GM12878 (cell line): ENCODE data around the gene CCL16. TPM values are rescaled to one million over a fixed set of nuclear protein-coding genes. Genes with fewer than 3 reads are reported as not detected.

Experiments used
- ASH2L ChIP-seq: fragments of 300-600, 200-600 bp; sonication (generic); IDR thresholded peaks from 2 replicates; pipeline ENCODE4 v1.6.1; 2017; ENCODE audit warnings: low read depth, mild to moderate bottlenecking, borderline replicate concordance
- BMI1 ChIP-seq: fragments of 450-650 bp; IDR thresholded peaks from 2 replicates; pipeline ENCODE4 v1.6.1; 2016; ENCODE audit warnings: mild to moderate bottlenecking, moderate library complexity, borderline replicate concordance
- CBX5 ChIP-seq: sonication (generic); IDR thresholded peaks from 2 replicates; pipeline ENCODE4 v1.6.1; 2016; ENCODE audit warnings: low read depth, moderate library complexity, mild to moderate bottlenecking, inconsistent platforms
- CHD2 ChIP-seq: IDR thresholded peaks from 2 replicates; pipeline ENCODE4 v1.6.1; 2011; ENCODE audit warnings: low read depth, low read length, improper control_type of control experiment, borderline replicate concordance
- FOXK2 ChIP-seq: fragments of 450-650 bp; IDR thresholded peaks from 2 replicates; pipeline ENCODE4 v1.6.1; 2017; ENCODE audit warnings: mild to moderate bottlenecking, moderate library complexity
- HDAC6 ChIP-seq: fragments of 200-600 bp; sonication (generic); IDR thresholded peaks from one replicate; pipeline ENCODE4 v1.8.0; 2017; ENCODE audit warnings: antibody characterized with exemption; ENCODE audit not compliant: unreplicated experiment
- LARP7 ChIP-seq: fragments of 450-650 bp; IDR thresholded peaks from 2 replicates; pipeline ENCODE4 v1.6.1; 2017; ENCODE audit warnings: mild to moderate bottlenecking
- MYC ChIP-seq: IDR thresholded peaks from 2 replicates; pipeline ENCODE4 v1.6.1; 2011; ENCODE audit warnings: mild to moderate bottlenecking, low read length, moderate library complexity, inconsistent platforms; ENCODE audit not compliant: insufficient read depth, insufficient replicate concordance, insufficient read length, severe bottlenecking
- NFIC ChIP-seq: IDR thresholded peaks from 2 replicates; pipeline ENCODE4 v1.6.1; 2012; ENCODE audit warnings: low read depth, mild to moderate bottlenecking, inconsistent platforms, low read length, moderate library complexity
- NRF1 ChIP-seq: conservative IDR thresholded peaks from 2 replicates; pipeline ENCODE4 v1.6.1; 2011; ENCODE audit warnings: mild to moderate bottlenecking, low read depth, low read length, improper control_type of control experiment
- RB1 ChIP-seq: fragments of 450-650 bp; formaldehyde crosslinking; IDR thresholded peaks from 2 replicates; pipeline ENCODE4 v1.6.1; 2017; ENCODE audit warnings: mild to moderate bottlenecking, borderline replicate concordance
- TCF12 ChIP-seq: IDR thresholded peaks from 2 replicates; pipeline ENCODE4 v1.6.1; 2011; ENCODE audit warnings: low read depth, mild to moderate bottlenecking, low read length
- ZNF207 ChIP-seq: fragments of 450-650 bp; IDR thresholded peaks from 2 replicates; pipeline ENCODE4 v1.6.1; 2014; ENCODE audit warnings: antibody characterized with exemption, mild to moderate bottlenecking, borderline replicate concordance
- ZNF217 ChIP-seq: fragments of 450-650 bp; IDR thresholded peaks from 2 replicates; pipeline ENCODE4 v1.6.1; 2017; ENCODE audit warnings: antibody characterized with exemption, mild to moderate bottlenecking
- ZNF622 ChIP-seq: fragments of 450-650 bp; IDR thresholded peaks from 2 replicates; pipeline ENCODE4 v1.6.1; 2017; ENCODE audit warnings: mild to moderate bottlenecking, inconsistent platforms
- polyA plus RNA-seq, 11 experiments: library from polyadenylated mRNA; depleted of rRNA in 4 of 11; unstranded in 6 of 11; stranded (reverse) in 5 of 11; fragments of >200 nt; fragmentation: Nextera tagmentation in 4 of 11; fragmentation: Illumina TruSeq in 1 of 11; extraction: Ambion mirVana in 4 of 11; extraction: Trizol in 1 of 11; gene quantifications; 1 replicate in 1 of 11; 2 replicates in 10 of 11; pipeline versions ENCODE4 v1.2.1 to v1.2.3, GENCODE V29; 2011 to 2016; ENCODE audit warnings: inconsistent platforms in 2 of 11, missing spikeins in 2 of 11, low read depth in 1 of 11
- total RNA-seq, 4 experiments: library from RNA; depleted of rRNA in 3 of 4; stranded (reverse); fragments of >200 nt in 3 of 4; fragmentation: Illumina TruSeq in 1 of 4; extraction: Trizol in 1 of 4; gene quantifications; 2 replicates each; pipeline versions ENCODE4 v1.2.1 to v1.2.3, GENCODE V29; 2013 to 2021
- TF ChIP-seq, protein P1 (sequence below): IDR thresholded peaks from 2 replicates; pipeline ENCODE4 v1.6.1; 2011; ENCODE audit warnings: low read depth, mild to moderate bottlenecking, low read length, moderate library complexity, borderline replicate concordance; ENCODE audit errors: extremely low read depth
- TF ChIP-seq, protein P2 (sequence below): fragments of 450-650 bp; IDR thresholded peaks from 2 replicates; pipeline ENCODE4 v1.6.1; 2018; ENCODE audit warnings: mild to moderate bottlenecking, low read depth, moderate library complexity; ENCODE audit not compliant: partially characterized antibody
- TF ChIP-seq, protein P3 (sequence below): fragments of 150-350 bp; IDR thresholded peaks from 2 replicates; pipeline ENCODE4 v1.6.1; 2016; ENCODE audit warnings: low read depth, low read length
- TF ChIP-seq, protein P4 (sequence below): IDR thresholded peaks from 2 replicates; pipeline ENCODE4 v1.6.1; 2012; ENCODE audit warnings: low read depth, low read length, improper control_type of control experiment
- TF ChIP-seq, protein P5 (sequence below): fragments of 450-650 bp; formaldehyde crosslinking; IDR thresholded peaks from 2 replicates; pipeline ENCODE4 v1.4.0; 2022; ENCODE audit warnings: mild to moderate bottlenecking, moderate library complexity

The CCL16 gene
- total and polyA plus RNA-seq, 10 of the 15 experiments (the other 5 are each of a cell fraction or from before 2014, with no cell fraction given), result not detected

DNA sequence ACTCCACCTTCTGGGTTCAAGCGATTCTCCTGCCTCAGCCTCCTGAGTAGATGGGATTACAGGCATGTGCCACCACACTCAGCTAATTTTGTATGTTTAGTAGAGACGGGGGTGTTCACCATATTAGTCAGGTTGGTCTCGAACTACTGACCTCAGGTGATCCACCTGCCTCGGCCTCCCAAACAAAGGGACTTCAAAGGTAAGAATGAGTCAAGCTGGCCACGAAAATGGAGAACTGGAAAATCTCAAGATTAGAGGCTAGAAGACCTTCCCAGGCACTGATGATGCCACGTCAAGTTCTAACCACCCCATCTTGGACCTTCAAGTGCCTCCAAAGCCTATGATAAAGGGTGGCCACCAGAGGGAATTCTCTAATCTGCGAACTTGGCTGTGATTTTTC, 21.3 kb upstream of the CCL16 start (continued):
- TF ChIP-seq, protein P1, sequence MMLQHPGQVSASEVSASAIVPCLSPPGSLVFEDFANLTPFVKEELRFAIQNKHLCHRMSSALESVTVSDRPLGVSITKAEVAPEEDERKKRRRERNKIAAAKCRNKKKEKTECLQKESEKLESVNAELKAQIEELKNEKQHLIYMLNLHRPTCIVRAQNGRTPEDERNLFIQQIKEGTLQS, result no peak
- TF ChIP-seq LARP7 (no peak), NFIC (peak; percentile 85; the same call in 1 of the 2 replicates), TCF12 (peak; percentile 84), MYC (no peak), FOXK2 (no peak), ZNF207 (no peak), NRF1 (no peak), ZNF622 (no peak), ASH2L (no peak), CHD2 (no peak), ZNF217 (no peak), BMI1 (no peak; the same call in 1 of the 2 replicates), CBX5 (no peak), HDAC6 (no peak), RB1 (no peak)
- TF ChIP-seq, protein P2, sequence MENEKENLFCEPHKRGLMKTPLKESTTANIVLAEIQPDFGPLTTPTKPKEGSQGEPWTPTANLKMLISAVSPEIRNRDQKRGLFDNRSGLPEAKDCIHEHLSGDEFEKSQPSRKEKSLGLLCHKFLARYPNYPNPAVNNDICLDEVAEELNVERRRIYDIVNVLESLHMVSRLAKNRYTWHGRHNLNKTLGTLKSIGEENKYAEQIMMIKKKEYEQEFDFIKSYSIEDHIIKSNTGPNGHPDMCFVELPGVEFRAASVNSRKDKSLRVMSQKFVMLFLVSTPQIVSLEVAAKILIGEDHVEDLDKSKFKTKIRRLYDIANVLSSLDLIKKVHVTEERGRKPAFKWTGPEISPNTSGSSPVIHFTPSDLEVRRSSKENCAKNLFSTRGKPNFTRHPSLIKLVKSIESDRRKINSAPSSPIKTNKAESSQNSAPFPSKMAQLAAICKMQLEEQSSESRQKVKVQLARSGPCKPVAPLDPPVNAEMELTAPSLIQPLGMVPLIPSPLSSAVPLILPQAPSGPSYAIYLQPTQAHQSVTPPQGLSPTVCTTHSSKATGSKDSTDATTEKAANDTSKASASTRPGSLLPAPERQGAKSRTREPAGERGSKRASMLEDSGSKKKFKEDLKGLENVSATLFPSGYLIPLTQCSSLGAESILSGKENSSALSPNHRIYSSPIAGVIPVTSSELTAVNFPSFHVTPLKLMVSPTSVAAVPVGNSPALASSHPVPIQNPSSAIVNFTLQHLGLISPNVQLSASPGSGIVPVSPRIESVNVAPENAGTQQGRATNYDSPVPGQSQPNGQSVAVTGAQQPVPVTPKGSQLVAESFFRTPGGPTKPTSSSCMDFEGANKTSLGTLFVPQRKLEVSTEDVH, result no peak
- TF ChIP-seq, protein P3, sequence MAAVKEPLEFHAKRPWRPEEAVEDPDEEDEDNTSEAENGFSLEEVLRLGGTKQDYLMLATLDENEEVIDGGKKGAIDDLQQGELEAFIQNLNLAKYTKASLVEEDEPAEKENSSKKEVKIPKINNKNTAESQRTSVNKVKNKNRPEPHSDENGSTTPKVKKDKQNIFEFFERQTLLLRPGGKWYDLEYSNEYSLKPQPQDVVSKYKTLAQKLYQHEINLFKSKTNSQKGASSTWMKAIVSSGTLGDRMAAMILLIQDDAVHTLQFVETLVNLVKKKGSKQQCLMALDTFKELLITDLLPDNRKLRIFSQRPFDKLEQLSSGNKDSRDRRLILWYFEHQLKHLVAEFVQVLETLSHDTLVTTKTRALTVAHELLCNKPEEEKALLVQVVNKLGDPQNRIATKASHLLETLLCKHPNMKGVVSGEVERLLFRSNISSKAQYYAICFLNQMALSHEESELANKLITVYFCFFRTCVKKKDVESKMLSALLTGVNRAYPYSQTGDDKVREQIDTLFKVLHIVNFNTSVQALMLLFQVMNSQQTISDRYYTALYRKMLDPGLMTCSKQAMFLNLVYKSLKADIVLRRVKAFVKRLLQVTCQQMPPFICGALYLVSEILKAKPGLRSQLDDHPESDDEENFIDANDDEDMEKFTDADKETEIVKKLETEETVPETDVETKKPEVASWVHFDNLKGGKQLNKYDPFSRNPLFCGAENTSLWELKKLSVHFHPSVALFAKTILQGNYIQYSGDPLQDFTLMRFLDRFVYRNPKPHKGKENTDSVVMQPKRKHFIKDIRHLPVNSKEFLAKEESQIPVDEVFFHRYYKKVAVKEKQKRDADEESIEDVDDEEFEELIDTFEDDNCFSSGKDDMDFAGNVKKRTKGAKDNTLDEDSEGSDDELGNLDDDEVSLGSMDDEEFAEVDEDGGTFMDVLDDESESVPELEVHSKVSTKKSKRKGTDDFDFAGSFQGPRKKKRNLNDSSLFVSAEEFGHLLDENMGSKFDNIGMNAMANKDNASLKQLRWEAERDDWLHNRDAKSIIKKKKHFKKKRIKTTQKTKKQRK, result no peak
- TF ChIP-seq, protein P4, sequence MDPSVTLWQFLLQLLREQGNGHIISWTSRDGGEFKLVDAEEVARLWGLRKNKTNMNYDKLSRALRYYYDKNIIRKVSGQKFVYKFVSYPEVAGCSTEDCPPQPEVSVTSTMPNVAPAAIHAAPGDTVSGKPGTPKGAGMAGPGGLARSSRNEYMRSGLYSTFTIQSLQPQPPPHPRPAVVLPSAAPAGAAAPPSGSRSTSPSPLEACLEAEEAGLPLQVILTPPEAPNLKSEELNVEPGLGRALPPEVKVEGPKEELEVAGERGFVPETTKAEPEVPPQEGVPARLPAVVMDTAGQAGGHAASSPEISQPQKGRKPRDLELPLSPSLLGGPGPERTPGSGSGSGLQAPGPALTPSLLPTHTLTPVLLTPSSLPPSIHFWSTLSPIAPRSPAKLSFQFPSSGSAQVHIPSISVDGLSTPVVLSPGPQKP, result no peak
- TF ChIP-seq, protein P5, sequence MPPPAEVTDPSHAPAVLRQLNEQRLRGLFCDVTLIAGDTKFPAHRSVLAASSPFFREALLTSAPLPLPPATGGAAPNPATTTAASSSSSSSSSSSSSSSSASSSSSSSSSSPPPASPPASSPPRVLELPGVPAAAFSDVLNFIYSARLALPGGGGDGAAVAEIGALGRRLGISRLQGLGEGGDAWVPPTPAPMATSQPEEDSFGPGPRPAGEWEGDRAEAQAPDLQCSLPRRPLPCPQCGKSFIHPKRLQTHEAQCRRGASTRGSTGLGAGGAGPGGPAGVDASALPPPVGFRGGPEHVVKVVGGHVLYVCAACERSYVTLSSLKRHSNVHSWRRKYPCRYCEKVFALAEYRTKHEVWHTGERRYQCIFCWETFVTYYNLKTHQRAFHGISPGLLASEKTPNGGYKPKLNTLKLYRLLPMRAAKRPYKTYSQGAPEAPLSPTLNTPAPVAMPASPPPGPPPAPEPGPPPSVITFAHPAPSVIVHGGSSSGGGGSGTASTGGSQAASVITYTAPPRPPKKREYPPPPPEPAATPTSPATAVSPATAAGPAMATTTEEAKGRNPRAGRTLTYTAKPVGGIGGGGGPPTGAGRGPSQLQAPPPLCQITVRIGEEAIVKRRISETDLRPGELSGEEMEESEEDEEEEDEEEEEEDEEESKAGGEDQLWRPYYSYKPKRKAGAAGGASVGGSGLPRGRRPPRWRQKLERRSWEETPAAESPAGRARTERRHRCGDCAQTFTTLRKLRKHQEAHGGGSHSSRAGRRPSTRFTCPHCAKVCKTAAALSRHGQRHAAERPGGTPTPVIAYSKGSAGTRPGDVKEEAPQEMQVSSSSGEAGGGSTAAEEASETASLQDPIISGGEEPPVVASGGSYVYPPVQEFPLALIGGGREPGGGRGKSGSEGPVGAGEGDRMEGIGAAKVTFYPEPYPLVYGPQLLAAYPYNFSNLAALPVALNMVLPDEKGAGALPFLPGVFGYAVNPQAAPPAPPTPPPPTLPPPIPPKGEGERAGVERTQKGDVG, result no peak
- TF ChIP-seq, all 136 proteins: peak for 30
